ENCODE measurements around the gene GNPDA1.

- TF ChIP-seq CTCF (conservative IDR thresholded peaks at IDR 0.05) (no peak), ZFX (IDR thresholded peaks at IDR 0.05) (no peak)
Measured at GRCh38 chr5:142046191-142046590, 33.4 kb upstream of the GNPDA1 start.

Data from C4-2B (cell line).